Measurements from ENCODE around the gene SERPIND1. TPM values are rescaled to one million over a fixed set of nuclear protein-coding genes. Genes with fewer than 3 reads are reported as not detected.

Gene SERPIND1
- total RNA-seq, 1 experiment from 2014 or later, result 1.3 TPM

DNA sequence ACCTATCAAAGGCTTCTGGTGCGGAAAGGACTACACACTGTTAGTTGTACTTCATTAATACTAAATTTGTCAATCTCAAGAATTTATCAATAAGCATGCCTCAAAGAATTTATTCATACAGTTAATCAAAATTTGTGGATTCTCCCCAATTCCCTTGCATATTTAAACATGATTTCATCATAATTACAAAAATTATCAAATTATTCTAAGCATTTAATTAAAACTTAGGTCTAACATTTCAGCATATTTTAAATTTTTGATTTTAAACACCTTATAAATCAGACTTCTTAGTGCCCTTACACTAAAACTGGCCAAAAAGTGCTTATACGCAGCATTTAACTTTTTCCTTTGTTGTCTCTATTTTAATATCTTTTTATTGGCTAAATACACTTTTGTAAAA, 13.8 kb upstream of the SERPIND1 start:
- intact Hi-C loops (cut with micrococcal nuclease; ENCODE audit: unreplicated experiment), result no loop called here
- peaks cover 32% of the 10 kb centered on the region for H3K36me3 Mint-ChIP-seq (ENCODE audit: insufficient read depth, unreplicated experiment)
- Histone ChIP-seq H3K9me3 (no peaks in the 10 kb centered on the region), H3K4me3 (ENCODE audit: low read depth, low read length) (no peak overlapping the region), H3K4me1 (no peaks in the 10 kb centered on the region), H3K27me3 (replicated peaks; ENCODE audit: control insufficient read depth, insufficient read depth, low read length) (no peaks in the 10 kb centered on the region), H3K36me3 (ENCODE audit: control insufficient read depth, insufficient read depth, low read length) (no peaks in the 10 kb centered on the region; the same call in none of the 2 replicates)
- CTCF ChIA-PET, result no interaction called here
- TF ChIP-seq, protein P1, sequence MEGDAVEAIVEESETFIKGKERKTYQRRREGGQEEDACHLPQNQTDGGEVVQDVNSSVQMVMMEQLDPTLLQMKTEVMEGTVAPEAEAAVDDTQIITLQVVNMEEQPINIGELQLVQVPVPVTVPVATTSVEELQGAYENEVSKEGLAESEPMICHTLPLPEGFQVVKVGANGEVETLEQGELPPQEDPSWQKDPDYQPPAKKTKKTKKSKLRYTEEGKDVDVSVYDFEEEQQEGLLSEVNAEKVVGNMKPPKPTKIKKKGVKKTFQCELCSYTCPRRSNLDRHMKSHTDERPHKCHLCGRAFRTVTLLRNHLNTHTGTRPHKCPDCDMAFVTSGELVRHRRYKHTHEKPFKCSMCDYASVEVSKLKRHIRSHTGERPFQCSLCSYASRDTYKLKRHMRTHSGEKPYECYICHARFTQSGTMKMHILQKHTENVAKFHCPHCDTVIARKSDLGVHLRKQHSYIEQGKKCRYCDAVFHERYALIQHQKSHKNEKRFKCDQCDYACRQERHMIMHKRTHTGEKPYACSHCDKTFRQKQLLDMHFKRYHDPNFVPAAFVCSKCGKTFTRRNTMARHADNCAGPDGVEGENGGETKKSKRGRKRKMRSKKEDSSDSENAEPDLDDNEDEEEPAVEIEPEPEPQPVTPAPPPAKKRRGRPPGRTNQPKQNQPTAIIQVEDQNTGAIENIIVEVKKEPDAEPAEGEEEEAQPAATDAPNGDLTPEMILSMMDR (IDR thresholded peaks at IDR 0.05; ENCODE audit: insufficient read depth in 1 of 2, low read depth in 1 of 2, low read length in 1 of 2, severe bottlenecking in 1 of 2, unreplicated experiment in 1 of 2), result no peak
- H3K4me1 Mint-ChIP-seq (ENCODE audit: low read depth, unreplicated experiment), result no peaks in the 10 kb centered on the region
- H3K27me3 Mint-ChIP-seq (ENCODE audit: insufficient read depth, unreplicated experiment), result no peaks in the 10 kb centered on the region
- no peak overlapping the region for H3K4me3 Mint-ChIP-seq (ENCODE audit: unreplicated experiment)
- POLR2A ChIA-PET, result no interaction called here
- no TSS peak for BruUV-seq (replicated peaks)
- H3K9me3 Mint-ChIP-seq (ENCODE audit: unreplicated experiment), result no peaks in the 10 kb centered on the region
- no peak overlapping the region for H3K27ac Mint-ChIP-seq (ENCODE audit: unreplicated experiment)
- DNase-seq, result no peak

GRCh38 chr22:20761536-20761935, 12.4 kb upstream of the SERPIND1 start:
- Mint-ChIP-seq H3K27ac (ENCODE audit: unreplicated experiment) (no peak overlapping the region), H3K4me1 (ENCODE audit: low read depth, unreplicated experiment) (no peaks in the 10 kb centered on the region), H3K36me3 (ENCODE audit: insufficient read depth, unreplicated experiment) (peaks cover 42% of the 10 kb centered on the region), H3K4me3 (ENCODE audit: unreplicated experiment) (no peak overlapping the region), H3K27me3 (ENCODE audit: insufficient read depth, unreplicated experiment) (no peaks in the 10 kb centered on the region), H3K9me3 (ENCODE audit: unreplicated experiment) (no peaks in the 10 kb centered on the region)
- H3K27me3 ChIP-seq (replicated peaks; ENCODE audit: control insufficient read depth, insufficient read depth, low read length), result no peaks in the 10 kb centered on the region
- DNase-seq, result no peak
- POLR2A ChIA-PET, result no interaction called here
- TF ChIP-seq, protein P1 (IDR thresholded peaks at IDR 0.05; ENCODE audit: insufficient read depth in 1 of 2, low read depth in 1 of 2, low read length in 1 of 2, severe bottlenecking in 1 of 2, unreplicated experiment in 1 of 2), result no peak
- intact Hi-C loops (cut with micrococcal nuclease; ENCODE audit: unreplicated experiment), result no loop called here
- H3K4me3 ChIP-seq (ENCODE audit: low read depth, low read length), result no peak overlapping the region
- CTCF ChIA-PET, result no interaction called here
- no peaks in the 10 kb centered on the region; the same call in none of the 2 replicates for H3K36me3 ChIP-seq (ENCODE audit: control insufficient read depth, insufficient read depth, low read length)
- H3K9me3 ChIP-seq, result no peaks in the 10 kb centered on the region
- BruUV-seq (replicated peaks), result no TSS peak
- no peaks in the 10 kb centered on the region for H3K4me1 ChIP-seq

- CTCF ChIA-PET, result interaction anchor here (0.6 to 0.9 kb wide), 2 partner anchors 20 to 236 kb away, joined by 3 to 10 read pairs; no protein-coding TSS in a partner anchor
- no peaks in the 10 kb centered on the region; the same call in none of the 2 replicates for H3K36me3 ChIP-seq (ENCODE audit: control insufficient read depth, insufficient read depth, low read length)
- no peaks in the 10 kb centered on the region for H3K9me3 Mint-ChIP-seq (ENCODE audit: unreplicated experiment)
Observed at GRCh38 chr22:20762233-20762796, 11.6 kb upstream of the SERPIND1 start.

More at GRCh38 chr22:20762233-20762796, 11.6 kb upstream of the SERPIND1 start:
- TF ChIP-seq, protein P1 (IDR thresholded peaks at IDR 0.05; ENCODE audit: insufficient read depth in 1 of 2, low read depth in 1 of 2, low read length in 1 of 2, severe bottlenecking in 1 of 2, unreplicated experiment in 1 of 2), result no peak
- intact Hi-C loops (cut with micrococcal nuclease; ENCODE audit: unreplicated experiment), result no loop called here
- POLR2A ChIA-PET, result no interaction called here
- Histone ChIP-seq H3K9me3 (no peaks in the 10 kb centered on the region), H3K4me1 (no peaks in the 10 kb centered on the region), H3K4me3 (ENCODE audit: low read depth, low read length) (no peak overlapping the region), H3K27me3 (replicated peaks; ENCODE audit: control insufficient read depth, insufficient read depth, low read length) (no peaks in the 10 kb centered on the region)
- H3K4me3 Mint-ChIP-seq (ENCODE audit: unreplicated experiment), result no peak overlapping the region
- H3K27me3 Mint-ChIP-seq (ENCODE audit: insufficient read depth, unreplicated experiment), result no peaks in the 10 kb centered on the region
- no peak for DNase-seq
- H3K27ac Mint-ChIP-seq (ENCODE audit: unreplicated experiment), result no peak overlapping the region
- BruUV-seq (replicated peaks), result no TSS peak
- peaks cover 37% of the 10 kb centered on the region for H3K36me3 Mint-ChIP-seq (ENCODE audit: insufficient read depth, unreplicated experiment)
- H3K4me1 Mint-ChIP-seq (ENCODE audit: low read depth, unreplicated experiment), result no peaks in the 10 kb centered on the region
